Mesothelial cell of epicardium (in vitro differentiated cells): ENCODE results near the gene EGLN3. TPM values are rescaled to one million over a fixed set of nuclear protein-coding genes. Genes with fewer than 3 reads are reported as not detected.

ENCODE experiments used
- DNase-seq, 2 experiments: peaks; one replicate each; pipeline ENCODE4 v3.0.0; 2021; ENCODE audit warnings: low spot score in 2 of 2; ENCODE audit not compliant: unreplicated experiment in 2 of 2
- H3K27ac Mint-ChIP-seq: 2 replicates; pipeline ENCODE4 v1.8.0; 2021; ENCODE audit warnings: mixed read lengths
- H3K27me3 Mint-ChIP-seq: 2 replicates; pipeline ENCODE4 v1.8.0; 2021; ENCODE audit warnings: low read depth, mixed read lengths
- H3K36me3 Mint-ChIP-seq: 2 replicates; pipeline ENCODE4 v1.8.0; 2021; ENCODE audit warnings: mixed read lengths
- H3K4me1 Mint-ChIP-seq: 2 replicates; pipeline ENCODE4 v1.8.0; 2021; ENCODE audit warnings: mixed read lengths
- H3K4me3 Mint-ChIP-seq: 2 replicates; pipeline ENCODE4 v1.8.0; 2021; ENCODE audit warnings: mild to moderate bottlenecking, moderate library complexity, mixed read lengths
- H3K9me3 Mint-ChIP-seq: 2 replicates; pipeline ENCODE4 v1.8.0; 2021; ENCODE audit warnings: mixed read lengths
- total RNA-seq: library from RNA; stranded (reverse); gene quantifications from 3 replicates; pipeline ENCODE4 v1.2.1, GENCODE V29; 2021
- TF ChIP-seq, protein P1 (sequence below): fragments of 200-600 bp; sonication (generic); IDR thresholded peaks from one replicate; pipeline ENCODE4 v1.5.0; 2021; ENCODE audit warnings: antibody characterized with exemption; ENCODE audit not compliant: unreplicated experiment

The EGLN3 gene
- total RNA-seq, 1 donor from 2014 or later: 8.3 TPM

DNA sequence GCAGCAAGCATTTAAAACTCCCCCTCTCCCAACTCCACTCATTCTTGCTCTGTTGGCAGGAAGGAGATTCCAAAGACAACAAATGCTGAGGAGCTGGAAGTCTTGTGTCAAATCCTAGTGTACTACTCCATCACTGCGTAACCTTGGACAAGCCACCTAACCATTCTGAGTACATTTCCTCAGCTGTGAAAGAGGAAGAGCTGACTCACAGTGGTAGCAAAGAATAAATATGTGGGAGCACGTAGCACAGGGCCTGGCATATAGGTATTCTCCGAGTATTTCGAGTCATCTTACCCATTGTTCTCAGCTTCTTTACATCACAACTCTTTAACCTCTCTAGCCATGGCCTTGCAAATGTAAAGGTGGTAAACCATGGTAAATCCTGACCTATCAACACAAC is 28.7 kb downstream of the EGLN3 start:
- H3K4me1 Mint-ChIP-seq: peaks cover 6% of the 10 kb centered on the region
- no peaks in the 10 kb centered on the region for H3K27me3 Mint-ChIP-seq
- H3K36me3 Mint-ChIP-seq: peaks cover 6% of the 10 kb centered on the region
- H3K9me3 Mint-ChIP-seq: peaks cover 3% of the 10 kb centered on the region
- H3K27ac Mint-ChIP-seq: no peak overlapping the region
- H3K4me3 Mint-ChIP-seq: no peak overlapping the region
- DNase-seq: no peak
- TF ChIP-seq, protein P1, sequence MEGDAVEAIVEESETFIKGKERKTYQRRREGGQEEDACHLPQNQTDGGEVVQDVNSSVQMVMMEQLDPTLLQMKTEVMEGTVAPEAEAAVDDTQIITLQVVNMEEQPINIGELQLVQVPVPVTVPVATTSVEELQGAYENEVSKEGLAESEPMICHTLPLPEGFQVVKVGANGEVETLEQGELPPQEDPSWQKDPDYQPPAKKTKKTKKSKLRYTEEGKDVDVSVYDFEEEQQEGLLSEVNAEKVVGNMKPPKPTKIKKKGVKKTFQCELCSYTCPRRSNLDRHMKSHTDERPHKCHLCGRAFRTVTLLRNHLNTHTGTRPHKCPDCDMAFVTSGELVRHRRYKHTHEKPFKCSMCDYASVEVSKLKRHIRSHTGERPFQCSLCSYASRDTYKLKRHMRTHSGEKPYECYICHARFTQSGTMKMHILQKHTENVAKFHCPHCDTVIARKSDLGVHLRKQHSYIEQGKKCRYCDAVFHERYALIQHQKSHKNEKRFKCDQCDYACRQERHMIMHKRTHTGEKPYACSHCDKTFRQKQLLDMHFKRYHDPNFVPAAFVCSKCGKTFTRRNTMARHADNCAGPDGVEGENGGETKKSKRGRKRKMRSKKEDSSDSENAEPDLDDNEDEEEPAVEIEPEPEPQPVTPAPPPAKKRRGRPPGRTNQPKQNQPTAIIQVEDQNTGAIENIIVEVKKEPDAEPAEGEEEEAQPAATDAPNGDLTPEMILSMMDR: no peak

DNA sequence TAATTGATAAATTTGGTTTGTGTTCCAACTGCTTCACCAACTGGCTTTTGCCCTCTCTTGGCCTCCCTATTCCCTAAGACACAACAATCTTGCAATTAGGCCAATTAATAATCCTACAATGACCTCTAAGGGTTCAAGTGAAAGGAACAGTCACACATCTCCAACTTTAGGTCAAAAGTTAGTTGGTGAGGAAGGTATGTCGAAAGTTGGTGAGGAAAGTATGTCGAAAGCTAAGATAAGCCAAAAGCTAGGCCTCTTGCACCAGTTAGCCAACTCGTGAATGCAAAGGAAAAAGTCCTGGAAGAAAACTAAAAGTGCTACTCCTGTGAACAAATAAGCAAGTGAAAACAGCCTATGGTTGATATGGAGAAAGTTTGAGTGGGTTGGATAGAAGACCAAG is 32.6 kb downstream of the EGLN3 start:
- Mint-ChIP-seq H3K27ac (no peak overlapping the region), H3K4me3 (no peak overlapping the region), H3K9me3 (peaks cover 3% of the 10 kb centered on the region), H3K4me1 (peaks cover 8% of the 10 kb centered on the region), H3K27me3 (no peaks in the 10 kb centered on the region), H3K36me3 (peaks cover 2% of the 10 kb centered on the region)
- TF ChIP-seq, protein P1: no peak
- no peak for DNase-seq

DNA sequence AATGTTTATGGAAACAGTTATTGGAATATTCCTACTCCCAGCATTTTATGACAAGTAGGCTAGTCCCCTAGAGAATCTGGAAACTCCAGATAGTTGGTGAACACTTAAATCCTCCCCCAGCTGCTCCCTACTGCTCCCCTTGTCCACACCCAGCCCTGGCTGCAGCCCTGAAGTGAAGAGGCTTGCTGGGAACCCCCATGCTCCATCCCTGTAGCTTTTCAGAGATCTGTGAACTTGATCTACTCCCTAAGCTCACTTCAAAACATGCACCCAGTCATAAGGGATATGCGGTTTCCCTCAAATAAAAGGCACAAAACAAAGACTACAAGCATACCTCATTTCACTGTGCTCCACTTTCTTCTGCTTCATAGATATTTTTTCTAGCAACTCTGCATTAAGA is 33.2 kb downstream of the EGLN3 start:
- no peak for DNase-seq
- peaks cover 3% of the 10 kb centered on the region for H3K9me3 Mint-ChIP-seq
- H3K27ac Mint-ChIP-seq: no peak overlapping the region
- peaks cover 8% of the 10 kb centered on the region for H3K4me1 Mint-ChIP-seq
- H3K36me3 Mint-ChIP-seq: no peaks in the 10 kb centered on the region
- no peaks in the 10 kb centered on the region for H3K27me3 Mint-ChIP-seq
- TF ChIP-seq, protein P1: no peak
- no peak overlapping the region for H3K4me3 Mint-ChIP-seq

DNA sequence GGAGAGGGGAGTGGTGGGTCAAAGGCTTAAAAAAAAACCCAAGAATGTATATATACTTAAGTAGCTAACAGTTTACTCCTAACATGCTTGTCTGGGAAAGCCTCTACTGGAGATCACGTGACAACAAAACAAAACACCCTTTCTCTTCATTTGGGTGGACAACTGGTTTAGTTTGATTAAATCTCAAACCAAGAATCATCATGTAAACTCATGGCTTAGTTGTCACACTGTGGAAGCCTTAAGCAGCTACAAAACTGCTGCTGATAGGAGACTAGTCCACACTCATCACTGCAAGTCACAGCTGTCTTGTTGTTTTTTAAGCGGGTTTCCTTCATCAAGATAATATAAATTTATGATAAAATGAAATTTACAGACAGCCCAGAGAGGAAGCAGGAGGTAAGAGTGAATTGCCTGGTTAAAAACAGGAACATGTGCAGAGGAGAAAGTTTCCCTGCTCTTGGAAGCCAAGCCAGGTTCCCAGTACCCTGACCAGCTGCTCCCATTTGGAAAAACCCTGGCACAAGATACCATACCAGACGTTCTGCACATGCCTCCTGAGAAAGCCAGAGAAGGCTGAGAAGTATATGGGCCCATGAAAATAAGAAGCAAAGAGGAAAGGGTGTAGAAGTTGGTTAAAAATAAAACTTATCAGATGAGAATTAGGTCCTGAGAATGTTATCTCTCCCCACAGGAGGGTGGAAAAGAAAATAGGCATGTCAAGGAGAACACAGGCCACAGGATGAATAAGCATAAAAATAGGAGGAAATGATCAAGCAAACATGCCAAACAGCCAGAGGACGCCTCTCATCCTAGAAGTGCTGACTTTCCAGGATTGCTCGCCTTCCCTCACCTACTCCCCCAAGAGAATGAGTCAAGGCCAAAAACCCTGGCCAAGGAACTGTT is 34.0 kb downstream of the EGLN3 start:
- Mint-ChIP-seq H3K27me3 (no peaks in the 10 kb centered on the region), H3K4me1 (peaks cover 8% of the 10 kb centered on the region), H3K27ac (peak overlapping the region; percentile 3), H3K36me3 (no peaks in the 10 kb centered on the region), H3K4me3 (no peak overlapping the region), H3K9me3 (peaks cover 3% of the 10 kb centered on the region)
- TF ChIP-seq, protein P1: no peak
- no peak for DNase-seq

DNA sequence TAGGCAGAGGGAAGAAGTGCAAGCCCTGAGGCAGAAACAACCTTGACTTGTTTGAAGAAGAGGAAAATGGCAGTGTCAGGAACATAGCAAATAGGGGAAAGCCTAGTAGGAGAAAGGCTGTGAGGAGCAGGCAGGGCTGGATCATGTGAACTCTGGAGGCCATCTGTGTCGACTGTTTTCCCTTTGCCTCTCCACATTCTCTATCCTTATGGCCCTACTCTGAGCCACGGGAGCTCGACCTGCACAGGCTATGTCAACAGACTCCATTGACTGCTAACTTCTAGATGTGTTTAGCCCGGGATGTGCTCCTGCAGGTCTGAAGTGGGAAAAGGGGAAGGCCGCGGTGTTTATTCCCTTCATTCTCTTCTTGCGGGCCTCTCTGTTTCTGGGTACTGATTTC is 35.2 kb downstream of the EGLN3 start:
- no peak overlapping the region for H3K27ac Mint-ChIP-seq

More for the DNA sequence above, 35.2 kb downstream of the EGLN3 start:
- DNase-seq: no peak
- Mint-ChIP-seq H3K36me3 (no peaks in the 10 kb centered on the region), H3K27me3 (no peaks in the 10 kb centered on the region), H3K4me1 (peaks cover 8% of the 10 kb centered on the region), H3K4me3 (no peak overlapping the region), H3K9me3 (peaks cover 3% of the 10 kb centered on the region)
- TF ChIP-seq, protein P1: no peak
